HepG2 (cell line): ENCODE measurements around the gene PIR. TPM values are rescaled to one million over a fixed set of nuclear protein-coding genes. Genes with fewer than 3 reads are reported as not detected.

Experiments used
- ATAC-seq: fragments of 200-7000 bp; cut with Tn5 transposase; 3 replicates; pipeline ENCODE4 v1.9.1; 2020; ENCODE audit warnings: mild to moderate bottlenecking, moderate library complexity
- BruUV-seq: library from RNA; stranded (reverse); fragments of 400-500 nt; replicated peaks from 2 replicates; lab custom pipeline; 2021; lab: Mats Ljungman, UMichigan
- CTCF ChIA-PET: fragments of 300-600 bp; formaldehyde crosslinking; extraction: SDS; loops from one replicate; lab custom pipeline; 2021; ENCODE audit warnings: low total read pairs, inconsistent platforms, low intra/inter-chr PET ratio; lab: Yijun Ruan, JAX
- POLR2A ChIA-PET: fragments of 350-600 bp; sonication (Branson Sonifier 250); formaldehyde crosslinking; loops from one replicate; lab custom pipeline; 2020; ENCODE audit warnings: antibody characterized with exemption, inconsistent platforms; lab: Yijun Ruan, JAX
- DNase-seq: peaks from one replicate; pipeline ENCODE4 v3.0.0-alpha.2; 2015; ENCODE audit warnings: low spot score
- FAIRE-seq: peaks from 3 replicates; lab custom pipeline; 2011; peaks lifted over from hg19 to GRCh38; lab: Jason Lieb, UNC
- H2AFZ ChIP-seq: one replicate; pipeline ENCODE4 v1.6.1; 2011; ENCODE audit warnings: low read length, inconsistent platforms
- H3K27ac ChIP-seq: fragments of 300-600 bp; 3 replicates; pipeline ENCODE4 v1.8.0; 2011; ENCODE audit warnings: mixed run types, mild to moderate bottlenecking, mixed read lengths, low read length, inconsistent platforms; ENCODE audit not compliant: insufficient read depth; ENCODE audit errors: extremely low read length
- H3K27me3 ChIP-seq, 2 experiments: fragments of 200-600 bp in 1 of 2; 2 replicates in 1 of 2; 3 replicates in 1 of 2; pipeline versions ENCODE4 v1.6.0 to v1.8.0; 2011; ENCODE audit warnings: low read length in 2 of 2, mild to moderate bottlenecking in 2 of 2, moderate library complexity in 2 of 2, inconsistent platforms in 1 of 2; ENCODE audit not compliant: insufficient read depth in 2 of 2, control insufficient read depth in 1 of 2
- H3K36me3 ChIP-seq, 2 experiments: fragments of 200-600 bp in 1 of 2; replicated peaks in 1 of 2; 2 replicates in 1 of 2; 3 replicates in 1 of 2; pipeline versions ENCODE4 v1.5.1 to v1.8.0; 2011; ENCODE audit warnings: low read length in 2 of 2, inconsistent platforms in 1 of 2; ENCODE audit not compliant: insufficient read depth in 2 of 2, control insufficient read depth in 1 of 2
- H3K4me1 ChIP-seq: 2 replicates; pipeline ENCODE4 v1.5.1; 2012; ENCODE audit warnings: low read length, inconsistent platforms; ENCODE audit not compliant: insufficient read depth
- H3K4me2 ChIP-seq: 2 replicates; pipeline ENCODE4 v1.6.0; 2011; ENCODE audit warnings: low read depth, low read length, inconsistent platforms
- H3K4me3 ChIP-seq, 3 experiments: fragments of 200-600 bp in 1 of 3; sonication (generic), shearing (Covaris generic) in 1 of 3; replicated peaks in 1 of 3; 2 replicates each; pipeline ENCODE4 v1.5.1; 2011 to 2016; ENCODE audit warnings: low read length in 3 of 3, inconsistent platforms in 2 of 3, low read depth in 2 of 3, mild to moderate bottlenecking in 2 of 3, control low read depth in 1 of 3, mixed read lengths in 1 of 3; ENCODE audit not compliant: insufficient read depth in 1 of 3
- H3K79me2 ChIP-seq: one replicate; pipeline ENCODE4 v1.6.1; 2011; ENCODE audit warnings: low read length, inconsistent platforms; ENCODE audit not compliant: insufficient read depth
- H3K9ac ChIP-seq: 2 replicates; pipeline ENCODE4 v1.6.0; 2011; ENCODE audit warnings: mild to moderate bottlenecking, low read depth, low read length, inconsistent platforms; ENCODE audit not compliant: insufficient read depth
- H3K9me3 ChIP-seq: 2 replicates; pipeline ENCODE4 v1.5.1; 2012; ENCODE audit warnings: mild to moderate bottlenecking, low read length
- H4K20me1 ChIP-seq: 2 replicates; pipeline ENCODE4 v1.6.0; 2011; ENCODE audit warnings: inconsistent platforms, mild to moderate bottlenecking, low read length, moderate library complexity; ENCODE audit not compliant: insufficient read depth
- FOXA3 ChIP-seq: IDR thresholded peaks from 2 replicates; pipeline ENCODE4 v1.6.1; 2016; ENCODE audit warnings: missing genetic modification reagents, missing compliant biosample characterization
- PAWR ChIP-seq: sonication (generic); formaldehyde crosslinking; IDR thresholded peaks from 2 replicates; pipeline ENCODE4 v1.4.0; 2020; ENCODE audit warnings: missing genetic modification reagents, mild to moderate bottlenecking, borderline replicate concordance
- RELA ChIP-seq: sonication (generic); formaldehyde crosslinking; IDR thresholded peaks from 2 replicates; pipeline ENCODE4 v1.4.0; 2020; ENCODE audit warnings: missing genetic modification reagents
- SP4 ChIP-seq: sonication (generic); formaldehyde crosslinking; IDR thresholded peaks from 2 replicates; pipeline ENCODE4 v1.8.1; 2023; ENCODE audit warnings: mild to moderate bottlenecking, missing genetic modification reagents
- ZKSCAN1 ChIP-seq: fragments of 150-350 bp; IDR thresholded peaks from 2 replicates; pipeline ENCODE4 v1.6.1; 2014; ENCODE audit warnings: low read length
- ZNF547 ChIP-seq: sonication (generic); formaldehyde crosslinking; IDR thresholded peaks from 2 replicates; pipeline ENCODE4 v1.5.1; 2020; ENCODE audit warnings: mild to moderate bottlenecking, missing genetic modification reagents
- ZNF558 ChIP-seq: sonication (generic); formaldehyde crosslinking; IDR thresholded peaks from 2 replicates; pipeline ENCODE4 v1.9.0; 2022; ENCODE audit warnings: mild to moderate bottlenecking, missing genetic modification reagents, borderline replicate concordance
- ZNF678 ChIP-seq: sonication (generic); formaldehyde crosslinking; IDR thresholded peaks from 2 replicates; pipeline ENCODE4 v1.4.0; 2020; ENCODE audit warnings: mild to moderate bottlenecking, missing genetic modification reagents
- ZNF841 ChIP-seq: sonication (generic); formaldehyde crosslinking; IDR thresholded peaks from 2 replicates; pipeline ENCODE4 v1.8.1; 2023; ENCODE audit warnings: missing genetic modification reagents, borderline replicate concordance
- WGBS: methylation state at CpG from one replicate; pipeline ENCODE4 v1.1.6; 2017; ENCODE audit warnings: low lambda C conversion rate; 5-methylcytosine and 5-hydroxymethylcytosine counted together
- in situ Hi-C: cut with HindIII; loops from 2 replicates; pipeline ENCODE4 v1.10.0; 2017; ENCODE audit warnings: low pct_unique_long_range_greater_than_20kb; ENCODE audit not compliant: extremely low pct_ligation_motif_present
- intact Hi-C: fragments of 100-400 bp; cut with micrococcal nuclease; formaldehyde crosslinking; loops from one replicate; pipeline ENCODE4 v1.10.0; 2022; ENCODE audit not compliant: unreplicated experiment
- polyA plus RNA-seq, 8 experiments: library from polyadenylated mRNA; depleted of rRNA in 3 of 8; stranded (reverse) in 7 of 8; unstranded in 1 of 8; fragments of >200 nt; fragmentation: Illumina TruSeq in 4 of 8; extraction: Trizol in 4 of 8; gene quantifications; 2 replicates each; pipeline versions ENCODE4 v1.2.1 to v1.2.3, GENCODE V29; 2011 to 2016; ENCODE audit warnings: low read depth in 4 of 8, missing spikeins in 1 of 8, mixed read lengths in 1 of 8; ENCODE audit not compliant: insufficient read depth in 1 of 8
- total RNA-seq, 5 experiments: library from RNA; depleted of rRNA; stranded (reverse); fragments of >200 nt; fragmentation: Illumina TruSeq; extraction: Trizol; gene quantifications; 2 replicates each; pipeline ENCODE4 v1.2.3, GENCODE V29; 2016; ENCODE audit warnings: low read depth in 1 of 5
- TF ChIP-seq, protein P1 (sequence below): sonication (generic); formaldehyde crosslinking; IDR thresholded peaks from 2 replicates; pipeline ENCODE4 v1.5.1; 2020; ENCODE audit warnings: mild to moderate bottlenecking, missing genetic modification reagents
- TF ChIP-seq, protein P2 (sequence below): sonication (generic); formaldehyde crosslinking; IDR thresholded peaks from 2 replicates; pipeline ENCODE4 v1.8.1; 2022; ENCODE audit warnings: mild to moderate bottlenecking, missing genetic modification reagents
- TF ChIP-seq, protein P3 (sequence below): sonication (generic); formaldehyde crosslinking; conservative IDR thresholded peaks from 2 replicates; pipeline ENCODE4 v1.4.0; 2020; ENCODE audit warnings: missing genetic modification reagents
- TF ChIP-seq, protein P4 (sequence below): sonication (generic); formaldehyde crosslinking; IDR thresholded peaks from 2 replicates; pipeline ENCODE4 v1.4.0; 2020; ENCODE audit warnings: missing genetic modification reagents, borderline replicate concordance

Gene PIR
- total and polyA plus RNA-seq, 2 of the 13 experiments (the other 11 are each of a cell fraction or from before 2014, with no cell fraction given), result 12.2 to 38.0 TPM

DNA sequence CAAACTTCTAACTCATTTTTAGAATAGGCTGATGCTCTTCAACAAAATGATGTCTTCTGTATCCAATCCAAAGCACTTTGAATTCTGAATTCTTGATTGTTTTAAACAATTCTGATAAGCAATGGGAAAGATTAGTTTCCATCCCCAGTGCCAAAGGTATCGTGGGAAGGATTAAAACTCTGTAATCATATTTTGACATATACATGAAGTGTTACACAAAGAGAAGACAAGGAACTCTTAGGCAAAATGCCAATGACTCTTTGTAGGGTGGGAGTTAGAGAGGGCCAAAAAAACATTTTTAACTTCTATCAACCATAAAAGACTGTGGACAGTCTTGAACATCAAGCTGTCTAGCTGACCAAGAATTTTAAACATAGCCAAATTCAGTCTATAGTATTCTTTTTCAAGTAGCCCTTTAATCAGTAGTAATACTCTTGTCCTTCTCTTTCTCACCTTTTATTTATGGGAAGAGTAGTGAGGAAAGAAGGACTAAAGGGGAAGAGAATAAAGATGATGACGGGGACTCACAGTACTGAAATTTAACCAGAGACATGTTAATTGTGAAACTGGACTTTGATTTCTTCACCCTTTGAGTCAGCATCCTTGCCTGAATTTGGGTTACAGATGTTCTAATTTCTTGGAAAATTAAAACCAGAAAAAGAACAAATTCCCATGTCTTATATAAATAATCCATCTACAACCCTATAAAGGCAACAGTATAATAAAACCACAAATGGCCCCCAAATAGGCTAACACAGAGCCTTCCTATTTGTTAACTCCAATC, 57.1 kb downstream of the PIR start:
- no TSS peak for BruUV-seq
- no peak overlapping the region for H3K4me3 ChIP-seq
- no peaks in the 10 kb centered on the region for H3K9me3 ChIP-seq
- DNase-seq (no peak), ATAC-seq (no peak), FAIRE-seq (no peak)
- no peaks in the 10 kb centered on the region for H3K27me3 ChIP-seq
- ChIA-PET POLR2A (no interaction called here), CTCF (no interaction called here)
- H4K20me1 ChIP-seq, result no peaks in the 10 kb centered on the region
- 95% methylated on average over 2 of the region's 2 CpGs for WGBS
- no peak overlapping the region for H3K9ac ChIP-seq
- intact Hi-C loops, result no loop called here
- H3K36me3 ChIP-seq, result no peaks in the 10 kb centered on the region
- in situ Hi-C loops, result no loop called here
- H2AFZ ChIP-seq, result no peak overlapping the region
- H3K27ac ChIP-seq, result no peak overlapping the region
- no peaks in the 10 kb centered on the region for H3K4me1 ChIP-seq
- no peak overlapping the region for H3K4me2 ChIP-seq
- H3K79me2 ChIP-seq, result no peaks in the 10 kb centered on the region
- TF ChIP-seq, protein P1, sequence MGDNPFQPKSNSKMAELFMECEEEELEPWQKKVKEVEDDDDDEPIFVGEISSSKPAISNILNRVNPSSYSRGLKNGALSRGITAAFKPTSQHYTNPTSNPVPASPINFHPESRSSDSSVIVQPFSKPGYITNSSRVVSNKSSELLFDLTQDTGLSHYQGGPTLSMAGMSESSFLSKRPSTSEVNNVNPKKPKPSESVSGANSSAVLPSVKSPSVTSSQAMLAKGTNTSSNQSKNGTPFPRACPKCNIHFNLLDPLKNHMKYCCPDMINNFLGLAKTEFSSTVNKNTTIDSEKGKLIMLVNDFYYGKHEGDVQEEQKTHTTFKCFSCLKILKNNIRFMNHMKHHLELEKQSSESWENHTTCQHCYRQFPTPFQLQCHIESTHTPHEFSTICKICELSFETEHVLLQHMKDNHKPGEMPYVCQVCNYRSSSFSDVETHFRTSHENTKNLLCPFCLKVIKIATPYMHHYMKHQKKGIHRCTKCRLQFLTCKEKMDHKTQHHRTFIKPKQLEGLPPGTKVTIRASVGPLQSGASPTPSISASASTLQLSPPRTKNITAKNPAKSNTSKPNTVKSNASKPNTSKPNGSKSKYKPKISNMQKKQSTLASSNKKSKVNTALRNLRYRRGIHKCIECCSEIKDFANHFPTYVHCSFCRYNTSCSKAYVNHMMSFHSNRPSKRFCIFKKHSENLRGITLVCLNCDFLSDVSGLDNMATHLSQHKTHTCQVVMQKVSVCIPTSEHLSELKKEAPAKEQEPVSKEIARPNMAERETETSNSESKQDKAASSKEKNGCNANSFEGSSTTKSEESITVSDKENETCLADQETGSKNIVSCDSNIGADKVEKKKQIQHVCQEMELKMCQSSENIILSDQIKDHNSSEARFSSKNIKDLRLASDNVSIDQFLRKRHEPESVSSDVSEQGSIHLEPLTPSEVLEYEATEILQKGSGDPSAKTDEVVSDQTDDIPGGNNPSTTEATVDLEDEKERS (CRISPR knock-in tag), result no peak
- TF ChIP-seq PAWR (CRISPR knock-in tag) (no peak), ZKSCAN1 (no peak), RELA (CRISPR knock-in tag) (no peak), FOXA3 (CRISPR knock-in tag) (no peak), ZNF547 (CRISPR knock-in tag) (no peak), ZNF841 (CRISPR knock-in tag) (no peak), SP4 (CRISPR knock-in tag) (no peak), ZNF558 (no peak), ZNF678 (no peak)
- TF ChIP-seq, protein P2, sequence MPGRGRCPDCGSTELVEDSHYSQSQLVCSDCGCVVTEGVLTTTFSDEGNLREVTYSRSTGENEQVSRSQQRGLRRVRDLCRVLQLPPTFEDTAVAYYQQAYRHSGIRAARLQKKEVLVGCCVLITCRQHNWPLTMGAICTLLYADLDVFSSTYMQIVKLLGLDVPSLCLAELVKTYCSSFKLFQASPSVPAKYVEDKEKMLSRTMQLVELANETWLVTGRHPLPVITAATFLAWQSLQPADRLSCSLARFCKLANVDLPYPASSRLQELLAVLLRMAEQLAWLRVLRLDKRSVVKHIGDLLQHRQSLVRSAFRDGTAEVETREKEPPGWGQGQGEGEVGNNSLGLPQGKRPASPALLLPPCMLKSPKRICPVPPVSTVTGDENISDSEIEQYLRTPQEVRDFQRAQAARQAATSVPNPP (CRISPR knock-in tag), result no peak
- TF ChIP-seq, protein P3, sequence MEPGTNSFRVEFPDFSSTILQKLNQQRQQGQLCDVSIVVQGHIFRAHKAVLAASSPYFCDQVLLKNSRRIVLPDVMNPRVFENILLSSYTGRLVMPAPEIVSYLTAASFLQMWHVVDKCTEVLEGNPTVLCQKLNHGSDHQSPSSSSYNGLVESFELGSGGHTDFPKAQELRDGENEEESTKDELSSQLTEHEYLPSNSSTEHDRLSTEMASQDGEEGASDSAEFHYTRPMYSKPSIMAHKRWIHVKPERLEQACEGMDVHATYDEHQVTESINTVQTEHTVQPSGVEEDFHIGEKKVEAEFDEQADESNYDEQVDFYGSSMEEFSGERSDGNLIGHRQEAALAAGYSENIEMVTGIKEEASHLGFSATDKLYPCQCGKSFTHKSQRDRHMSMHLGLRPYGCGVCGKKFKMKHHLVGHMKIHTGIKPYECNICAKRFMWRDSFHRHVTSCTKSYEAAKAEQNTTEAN (CRISPR knock-in tag), result no peak
- TF ChIP-seq, protein P4, sequence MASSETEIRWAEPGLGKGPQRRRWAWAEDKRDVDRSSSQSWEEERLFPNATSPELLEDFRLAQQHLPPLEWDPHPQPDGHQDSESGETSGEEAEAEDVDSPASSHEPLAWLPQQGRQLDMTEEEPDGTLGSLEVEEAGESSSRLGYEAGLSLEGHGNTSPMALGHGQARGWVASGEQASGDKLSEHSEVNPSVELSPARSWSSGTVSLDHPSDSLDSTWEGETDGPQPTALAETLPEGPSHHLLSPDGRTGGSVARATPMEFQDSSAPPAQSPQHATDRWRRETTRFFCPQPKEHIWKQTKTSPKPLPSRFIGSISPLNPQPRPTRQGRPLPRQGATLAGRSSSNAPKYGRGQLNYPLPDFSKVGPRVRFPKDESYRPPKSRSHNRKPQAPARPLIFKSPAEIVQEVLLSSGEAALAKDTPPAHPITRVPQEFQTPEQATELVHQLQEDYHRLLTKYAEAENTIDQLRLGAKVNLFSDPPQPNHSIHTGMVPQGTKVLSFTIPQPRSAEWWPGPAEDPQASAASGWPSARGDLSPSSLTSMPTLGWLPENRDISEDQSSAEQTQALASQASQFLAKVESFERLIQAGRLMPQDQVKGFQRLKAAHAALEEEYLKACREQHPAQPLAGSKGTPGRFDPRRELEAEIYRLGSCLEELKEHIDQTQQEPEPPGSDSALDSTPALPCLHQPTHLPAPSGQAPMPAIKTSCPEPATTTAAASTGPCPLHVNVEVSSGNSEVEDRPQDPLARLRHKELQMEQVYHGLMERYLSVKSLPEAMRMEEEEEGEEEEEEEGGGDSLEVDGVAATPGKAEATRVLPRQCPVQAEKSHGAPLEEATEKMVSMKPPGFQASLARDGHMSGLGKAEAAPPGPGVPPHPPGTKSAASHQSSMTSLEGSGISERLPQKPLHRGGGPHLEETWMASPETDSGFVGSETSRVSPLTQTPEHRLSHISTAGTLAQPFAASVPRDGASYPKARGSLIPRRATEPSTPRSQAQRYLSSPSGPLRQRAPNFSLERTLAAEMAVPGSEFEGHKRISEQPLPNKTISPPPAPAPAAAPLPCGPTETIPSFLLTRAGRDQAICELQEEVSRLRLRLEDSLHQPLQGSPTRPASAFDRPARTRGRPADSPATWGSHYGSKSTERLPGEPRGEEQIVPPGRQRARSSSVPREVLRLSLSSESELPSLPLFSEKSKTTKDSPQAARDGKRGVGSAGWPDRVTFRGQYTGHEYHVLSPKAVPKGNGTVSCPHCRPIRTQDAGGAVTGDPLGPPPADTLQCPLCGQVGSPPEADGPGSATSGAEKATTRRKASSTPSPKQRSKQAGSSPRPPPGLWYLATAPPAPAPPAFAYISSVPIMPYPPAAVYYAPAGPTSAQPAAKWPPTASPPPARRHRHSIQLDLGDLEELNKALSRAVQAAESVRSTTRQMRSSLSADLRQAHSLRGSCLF (CRISPR knock-in tag), result no peak
